Suppressor macrophage treated with lipopolysaccharide for 4 hours (primary cell): ENCODE data around the gene HNRNPA2B1.
A peak's percentile ranks its signal among the peaks of the same experiment; 100 is the strongest.
"Not testable (repeated sequence)": the region's sequence is repeated elsewhere in the genome, so short reads cannot be mapped to it uniquely, and the experiment has no call there.

Experiments
- DNase-seq: peaks from one replicate; pipeline ENCODE4 v3.0.0-alpha.2; 2020

Gene HNRNPA2B1

GRCh38 chr7:26183545-26184280 lies 16.8 kb downstream of the HNRNPA2B1 start:
- no peak for DNase-seq

DNA sequence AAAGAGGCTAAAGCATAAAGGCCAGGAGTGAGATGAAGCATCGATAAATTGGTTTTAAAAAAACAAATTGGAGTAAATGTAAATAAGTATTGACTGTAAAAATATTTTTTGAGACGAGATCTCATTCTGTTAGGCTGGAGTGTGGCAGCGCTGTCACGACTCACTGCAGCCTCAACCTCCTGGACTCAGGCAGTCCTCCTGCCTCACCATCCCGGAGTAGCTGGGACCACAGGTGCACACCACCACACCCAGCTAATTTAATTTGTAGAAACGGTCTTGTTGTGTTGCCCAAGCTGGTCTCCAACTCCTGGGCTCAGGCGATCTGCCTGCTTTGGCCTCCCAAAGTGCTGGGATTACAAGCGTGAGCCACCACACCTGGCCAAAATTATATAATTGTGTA lies 17.8 kb downstream of the HNRNPA2B1 start:
- DNase-seq: no peak

DNA sequence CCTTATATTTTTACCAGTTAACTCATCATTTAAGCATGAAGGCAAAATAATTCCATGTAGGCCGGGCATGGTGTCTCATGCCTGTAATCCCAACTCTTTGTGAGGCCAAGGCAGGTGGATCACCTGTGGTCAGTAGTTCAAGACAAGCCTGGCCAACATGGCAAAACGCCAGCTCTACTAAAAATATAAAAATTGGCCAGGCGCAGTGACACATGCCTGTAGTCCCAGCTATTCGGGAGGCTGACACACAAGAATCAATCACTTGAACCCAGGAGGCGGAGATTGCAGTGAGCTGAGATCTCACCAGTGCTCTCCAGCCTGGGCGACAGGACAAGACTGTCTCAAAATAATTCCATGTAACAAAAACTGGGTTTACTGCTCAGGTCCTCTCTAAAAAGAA lies 18.3 kb downstream of the HNRNPA2B1 start:
- DNase-seq: no peak

DNA sequence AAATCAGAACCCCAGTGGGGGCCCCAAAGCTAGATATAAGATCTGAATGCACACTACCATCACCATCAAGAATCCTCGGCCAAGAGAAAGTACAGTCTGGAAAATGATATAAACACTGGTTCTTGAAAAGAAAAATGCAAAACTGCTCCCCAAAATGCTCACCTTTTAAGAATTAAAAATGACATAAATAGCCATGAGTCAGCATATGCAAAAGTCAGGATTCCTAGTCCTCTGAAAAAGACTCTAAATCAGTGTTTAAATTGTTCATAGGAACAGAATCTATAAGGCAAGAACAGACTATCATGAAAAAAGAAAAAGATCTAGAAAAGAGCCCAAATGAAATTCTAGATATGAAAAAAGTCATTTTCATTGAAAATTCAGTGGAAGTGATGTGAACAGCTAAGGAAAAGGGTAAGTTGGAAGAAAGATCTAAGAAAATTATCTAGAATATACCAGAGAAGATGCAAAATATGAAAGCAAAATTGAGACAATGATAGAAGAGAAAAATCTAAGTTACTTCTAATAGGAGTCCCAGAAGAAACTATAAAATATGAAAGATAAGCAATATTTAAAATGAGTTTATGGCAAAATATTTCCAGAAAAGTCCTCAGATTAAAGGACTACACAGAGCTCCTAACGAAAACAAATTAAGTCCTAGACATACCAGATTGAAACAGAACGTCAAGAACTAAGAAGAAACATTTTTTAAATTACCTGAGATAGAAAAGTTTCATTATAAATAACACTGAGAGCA lies 18.9 kb downstream of the HNRNPA2B1 start:
- no peak for DNase-seq

DNA sequence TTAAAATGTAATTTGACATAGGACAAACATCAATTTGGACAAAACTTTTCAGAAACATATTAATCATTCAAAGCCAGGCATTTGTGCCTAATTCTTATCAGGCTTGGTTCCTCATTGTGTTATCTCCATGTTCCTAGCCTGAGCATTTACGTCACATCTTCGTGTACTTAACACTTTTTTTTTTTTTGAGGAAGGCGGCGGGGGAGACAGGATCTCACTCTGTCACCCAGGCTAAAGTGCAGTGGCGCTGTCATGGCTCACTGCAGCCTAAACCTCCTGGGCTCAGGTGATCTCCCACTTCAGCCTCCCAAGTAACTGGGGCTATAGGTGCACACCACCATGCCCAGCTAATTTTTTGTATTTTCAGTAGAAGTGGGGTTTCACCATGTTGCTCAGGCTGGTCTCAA lies 19.8 kb downstream of the HNRNPA2B1 start:
- DNase-seq: no peak

DNA sequence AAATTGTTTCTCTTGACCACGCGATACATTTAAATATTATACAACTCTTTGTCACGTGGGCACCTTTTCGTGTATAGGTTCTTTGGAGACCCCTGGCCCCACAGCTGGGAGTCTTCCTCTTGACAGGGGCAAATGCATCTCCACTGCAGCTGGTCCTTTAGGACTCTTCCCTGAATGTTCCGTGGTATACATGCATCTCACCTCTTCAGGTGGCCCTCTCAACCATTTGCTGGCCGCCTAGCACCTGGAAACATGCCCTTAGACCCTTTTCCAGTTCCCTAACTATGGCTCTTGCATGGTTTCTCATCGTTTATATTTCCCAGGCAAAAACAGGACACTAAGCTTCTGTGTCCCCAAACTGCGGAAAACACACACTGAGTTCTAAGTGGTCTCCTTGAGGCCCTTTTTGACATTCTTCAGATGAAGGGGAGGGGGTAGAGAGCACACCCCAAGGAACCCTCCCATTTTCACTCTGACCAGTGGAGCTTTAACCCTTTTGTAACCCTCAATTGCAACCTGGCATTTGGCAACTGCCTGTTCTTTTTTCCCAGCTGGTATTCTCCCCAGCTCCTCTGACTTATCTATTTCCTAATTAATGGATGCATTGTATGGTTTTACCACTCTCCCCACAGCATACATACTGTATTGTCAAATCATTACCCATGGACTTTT lies 20.6 kb downstream of the HNRNPA2B1 start:
- no peak for DNase-seq

- no peak for DNase-seq
Observed at GRCh38 chr7:26179422-26179821, 21.1 kb downstream of the HNRNPA2B1 start.

- DNase-seq: no peak
Observed at GRCh38 chr7:26178272-26178960, 22.1 kb downstream of the HNRNPA2B1 start.

- not testable (repeated sequence) for DNase-seq
Observed at GRCh38 chr7:26177269-26177668, 23.3 kb downstream of the HNRNPA2B1 start.

DNA sequence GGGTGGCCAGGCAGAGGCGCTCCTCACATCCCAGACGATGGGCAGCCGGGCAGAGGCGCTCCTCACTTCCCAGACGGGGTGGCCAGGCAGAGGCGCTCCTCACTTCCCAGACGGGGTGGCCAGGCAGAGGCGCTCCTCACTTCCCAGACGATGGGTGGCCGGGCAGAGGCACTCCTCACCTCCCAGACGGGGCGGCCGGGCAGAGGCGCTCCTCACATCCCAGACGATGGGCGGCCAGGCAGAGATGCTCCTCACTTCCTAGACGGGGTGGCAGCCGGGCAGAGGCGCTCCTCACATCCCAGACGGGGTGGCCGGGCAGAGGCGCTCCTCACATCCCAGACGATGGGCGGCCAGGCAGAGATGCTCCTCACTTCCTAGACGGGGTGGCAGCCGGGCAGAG lies 23.9 kb downstream of the HNRNPA2B1 start:
- not testable (repeated sequence) for DNase-seq

GRCh38 chr7:26175903-26176302 lies 24.6 kb downstream of the HNRNPA2B1 start:
- not testable (repeated sequence) for DNase-seq

DNA sequence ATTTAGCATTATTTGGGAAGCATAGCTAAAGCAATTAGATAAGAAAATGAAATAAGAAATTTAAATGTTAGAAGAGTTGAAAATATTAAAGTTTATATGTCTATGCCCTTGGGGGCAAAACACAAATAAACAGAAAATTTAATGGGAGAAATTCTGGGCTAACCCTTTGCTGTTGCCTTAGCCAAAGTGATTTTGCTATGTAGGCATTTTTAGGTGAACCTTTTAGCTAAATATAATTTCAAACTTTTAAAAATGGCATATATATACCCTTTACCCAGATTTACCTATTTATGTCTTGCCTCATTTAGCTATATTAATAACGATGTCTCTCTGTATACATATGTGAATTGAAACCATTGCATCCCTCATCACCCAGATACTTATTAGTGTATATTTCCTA lies 28.5 kb downstream of the HNRNPA2B1 start:
- DNase-seq: no peak

- DNase-seq: no peak
Observed at GRCh38 chr7:26171601-26172000, 28.9 kb downstream of the HNRNPA2B1 start.

- DNase-seq: no peak
Observed at GRCh38 chr7:26170663-26171062, 29.9 kb downstream of the HNRNPA2B1 start.

- no peak for DNase-seq
Observed at GRCh38 chr7:26169271-26169670, 31.3 kb downstream of the HNRNPA2B1 start.

- DNase-seq: no peak
Observed at GRCh38 chr7:26168458-26169023, 32.0 kb downstream of the HNRNPA2B1 start.

DNA sequence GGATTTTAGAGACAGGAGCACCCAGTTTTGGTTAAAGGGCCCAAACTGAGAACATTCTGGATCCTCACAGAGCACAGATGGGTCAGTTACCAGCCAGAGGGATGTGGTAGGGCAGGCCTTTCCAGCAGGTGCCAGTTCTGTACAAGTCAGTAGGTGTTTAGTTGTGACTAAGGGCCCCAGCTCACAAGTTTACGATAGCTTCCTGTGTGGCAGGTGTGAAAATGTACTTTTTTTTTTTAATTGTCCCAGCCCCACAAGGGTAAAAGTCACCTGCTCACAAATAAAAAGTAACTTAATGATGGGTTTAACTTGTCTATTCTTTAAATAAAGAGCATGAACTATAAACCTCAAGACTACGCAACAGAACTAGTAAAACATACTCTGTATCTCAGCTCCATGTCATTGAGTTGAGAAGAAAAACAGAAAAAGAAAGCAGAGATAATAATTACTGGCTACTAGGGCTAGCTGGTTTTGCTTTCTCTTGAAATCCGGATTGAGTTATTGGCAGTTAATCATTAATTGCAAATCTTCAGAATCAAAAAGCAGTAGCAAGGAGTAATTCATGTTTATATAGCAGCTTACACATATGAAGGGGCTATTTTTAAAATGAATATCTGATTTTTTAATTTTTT lies 33.1 kb downstream of the HNRNPA2B1 start:
- DNase-seq: no peak

DNA sequence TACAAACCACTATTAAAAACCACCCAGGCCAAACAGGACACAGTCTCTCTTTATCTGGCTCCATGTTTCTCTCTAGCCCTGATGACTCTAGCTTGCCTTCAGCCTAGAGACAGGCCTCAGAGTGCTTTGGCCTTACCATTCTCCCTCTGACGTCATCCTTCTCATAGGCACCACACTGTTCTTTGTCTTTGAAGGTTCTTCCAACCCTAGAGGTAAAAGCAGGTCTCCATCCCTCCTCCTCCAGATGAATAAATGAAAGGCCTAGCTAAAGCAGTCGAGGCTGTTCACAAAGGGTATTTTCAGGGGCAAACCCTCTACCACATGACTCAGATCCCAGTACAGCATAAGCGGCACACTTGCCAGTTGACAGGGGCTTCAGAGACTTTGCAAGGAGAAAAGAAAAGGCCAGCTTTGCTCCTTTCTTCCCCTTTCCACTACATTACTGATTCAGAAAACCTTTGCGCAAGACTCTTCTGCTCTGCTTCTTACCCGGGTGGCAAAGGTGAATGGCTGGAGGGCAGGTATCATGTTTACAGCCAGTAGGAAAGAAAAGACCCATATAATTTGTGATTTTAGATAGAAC lies 33.8 kb downstream of the HNRNPA2B1 start:
- DNase-seq: peak; percentile 46

- DNase-seq: no peak
Observed at GRCh38 chr7:26165950-26166683, 34.4 kb downstream of the HNRNPA2B1 start.

GRCh38 chr7:26163804-26164203 lies 36.7 kb downstream of the HNRNPA2B1 start:
- not testable (repeated sequence) for DNase-seq

GRCh38 chr7:26162431-26162830 lies 38.1 kb downstream of the HNRNPA2B1 start:
- no peak for DNase-seq
